Activated CD8-positive, alpha-beta memory T cell treated with anti-CD3 and anti-CD28 coated beads for 4 hours (primary cell): Measurements from ENCODE around the gene AGRN.
"Not testable (repeated sequence)": the region's sequence is repeated elsewhere in the genome, so short reads cannot be mapped to it uniquely, and the experiment has no call there.

ENCODE experiments used
- DNase-seq, 2 donors: peaks; one replicate each; pipeline ENCODE4 v3.0.0-alpha.2; 2020; ENCODE audit warnings: low read depth in 2 of 2

Gene AGRN

GRCh38 chr1:1067284-1067859 lies 47.5 kb downstream of the AGRN start:
- DNase-seq: no peak

- DNase-seq: no peak
Observed at GRCh38 chr1:1067860-1068516, 48.1 kb downstream of the AGRN start.

- DNase-seq: no peak
Observed at GRCh38 chr1:1068517-1069055, 48.7 kb downstream of the AGRN start.

GRCh38 chr1:1069056-1069710 lies 49.3 kb downstream of the AGRN start:
- peak; percentile 73 to 77 for DNase-seq

- no peak for DNase-seq
Observed at GRCh38 chr1:1069711-1070676, 50.1 kb downstream of the AGRN start.

GRCh38 chr1:1071486-1072298 lies 51.8 kb downstream of the AGRN start:
- DNase-seq: no peak

- DNase-seq: no peak
Observed at GRCh38 chr1:1072299-1072848, 52.5 kb downstream of the AGRN start.

- DNase-seq: no peak
Observed at GRCh38 chr1:1072849-1073742, 53.2 kb downstream of the AGRN start.

GRCh38 chr1:1073743-1074587 lies 54.0 kb downstream of the AGRN start, which contains the start of gene RNF223:
Gene RNF223 (minus strand): TSS chr1:1074306. CDS start chr1:1072566, 1,740 bp downstream.
- no peak for DNase-seq

- no peak for DNase-seq
Observed at GRCh38 chr1:1074631-1075147, 54.8 kb downstream of the AGRN start.

GRCh38 chr1:1075148-1075935 lies 55.4 kb downstream of the AGRN start:
- DNase-seq: no peak

GRCh38 chr1:1077396-1077795 lies 57.5 kb downstream of the AGRN start:
- not testable (repeated sequence) for DNase-seq

- no peak for DNase-seq
Observed at GRCh38 chr1:1079408-1080121, 59.6 kb downstream of the AGRN start.

GRCh38 chr1:1080122-1080757 lies 60.3 kb downstream of the AGRN start:
- no peak for DNase-seq

GRCh38 chr1:1080951-1081310 lies 61.0 kb downstream of the AGRN start:
- DNase-seq: no peak
